Amniotic stem cell (primary cell): ENCODE results near the gene WDR37.
"Not testable (repeated sequence)": the region's sequence is repeated elsewhere in the genome, so short reads cannot be mapped to it uniquely, and the experiment has no call there.

ENCODE experiments used
- DNase-seq: peaks from one replicate; lab custom pipeline; 2025; lab: John Stamatoyannopoulos, UW

The WDR37 gene

GRCh38 chr10:1107679-1108078, 51.5 kb downstream of the WDR37 start:
- DNase-seq, result no peak

GRCh38 chr10:1109795-1110673, 53.8 kb downstream of the WDR37 start:
- DNase-seq, result no peak

- no peak for DNase-seq
Measured at GRCh38 chr10:1110674-1111119, 54.5 kb downstream of the WDR37 start.

- no peak for DNase-seq
Measured at GRCh38 chr10:1114315-1114714, 58.1 kb downstream of the WDR37 start.

GRCh38 chr10:1114719-1115606, 58.8 kb downstream of the WDR37 start:
- DNase-seq, result no peak

- DNase-seq, result no peak
Measured at GRCh38 chr10:1115607-1115955, 59.4 kb downstream of the WDR37 start.

- DNase-seq, result no peak
Measured at GRCh38 chr10:1116051-1116450, 59.9 kb downstream of the WDR37 start.

- DNase-seq, result no peak
Measured at GRCh38 chr10:1116696-1117280, 60.6 kb downstream of the WDR37 start.

GRCh38 chr10:1117651-1118050, 61.5 kb downstream of the WDR37 start:
- DNase-seq, result no peak

GRCh38 chr10:1118318-1118717, 62.1 kb downstream of the WDR37 start:
- DNase-seq, result not testable (repeated sequence)

- no peak for DNase-seq
Measured at GRCh38 chr10:1119027-1119426, 62.8 kb downstream of the WDR37 start.

GRCh38 chr10:1119501-1119900, 63.3 kb downstream of the WDR37 start:
- DNase-seq, result no peak

- no peak for DNase-seq
Measured at GRCh38 chr10:1120306-1120705, 64.1 kb downstream of the WDR37 start.

- DNase-seq, result no peak
Measured at GRCh38 chr10:1120801-1121211, 64.6 kb downstream of the WDR37 start.

GRCh38 chr10:1121271-1121970, 65.2 kb downstream of the WDR37 start:
- no peak for DNase-seq

- DNase-seq, result no peak
Measured at GRCh38 chr10:1122349-1122748, 66.2 kb downstream of the WDR37 start.

GRCh38 chr10:1123198-1123597, 67.0 kb downstream of the WDR37 start:
- DNase-seq, result no peak

- no peak for DNase-seq
Measured at GRCh38 chr10:1123972-1124371, 67.8 kb downstream of the WDR37 start.

GRCh38 chr10:1124796-1125195, 68.6 kb downstream of the WDR37 start:
- no peak for DNase-seq

- no peak for DNase-seq
Measured at GRCh38 chr10:1126461-1126860, 70.3 kb downstream of the WDR37 start.

GRCh38 chr10:1127629-1128028, 71.4 kb downstream of the WDR37 start:
- no peak for DNase-seq

GRCh38 chr10:1128115-1128514, 71.9 kb downstream of the WDR37 start:
- no peak for DNase-seq
